GM12864 (cell line): ENCODE measurements around the gene DNASE1L1.
A peak's percentile ranks its signal among the peaks of the same experiment; 100 is the strongest.

ENCODE experiments used
- DNase-seq: peaks from one replicate; pipeline ENCODE4 v3.0.0-alpha.2; 2011; ENCODE audit warnings: low read depth
- H3K4me3 ChIP-seq: 2 replicates; pipeline ENCODE4 v1.5.1; 2011; ENCODE audit warnings: mild to moderate bottlenecking, low read depth, low read length, control low read depth
- CTCF ChIP-seq: IDR thresholded peaks from 2 replicates; pipeline ENCODE4 v1.5.1; 2011; ENCODE audit warnings: low read depth, mild to moderate bottlenecking, moderate library complexity, low read length, control low read depth, inconsistent platforms; ENCODE audit errors: missing control alignments

Gene DNASE1L1

GRCh38 chrX:154429711-154430110, 20.7 kb upstream of the DNASE1L1 start:
- H3K4me3 ChIP-seq, result peak overlapping the region; percentile 77
- TF ChIP-seq CTCF, result no peak
- DNase-seq, result no peak

- H3K4me3 ChIP-seq, result peak within 1 kb of the TSS; percentile 77
- no peak for TF ChIP-seq CTCF
- DNase-seq, result peak; percentile 76
These were observed 19.4 kb upstream of the DNASE1L1 start, which contains the start of gene ATP6AP1 for GRCh38 chrX:154428176-154429171. TSS of gene ATP6AP1 (plus strand) at chrX:154428677. CDS start at chrX:154428693, 16 bp downstream.

GRCh38 chrX:154426916-154427770, 18.1 kb upstream of the DNASE1L1 start:
- no peak overlapping the region for H3K4me3 ChIP-seq
- DNase-seq, result no peak
- TF ChIP-seq CTCF, result no peak

- no peak for TF ChIP-seq CTCF
- no peak for DNase-seq
- no peak overlapping the region for H3K4me3 ChIP-seq
These were observed 11.3 kb upstream of the DNASE1L1 start for GRCh38 chrX:154420402-154420756.

GRCh38 chrX:154419688-154420401, 10.8 kb upstream of the DNASE1L1 start:
- no peak overlapping the region for H3K4me3 ChIP-seq
- no peak for DNase-seq
- TF ChIP-seq CTCF, result no peak

GRCh38 chrX:154419189-154419588, 10.1 kb upstream of the DNASE1L1 start:
- H3K4me3 ChIP-seq, result no peak overlapping the region
- no peak for DNase-seq
- TF ChIP-seq CTCF, result no peak
